ENCODE measurements around the gene SECISBP2L. TPM values are rescaled to one million over a fixed set of nuclear protein-coding genes. Genes with fewer than 3 reads are reported as not detected.
A peak's percentile ranks its signal among the peaks of the same experiment; 100 is the strongest.

Gene SECISBP2L
- total and polyA plus RNA-seq, 10 of the 15 experiments (the other 5 are each of a cell fraction or from before 2014, with no cell fraction given) = 1.4 to 24.2 (median 10.4) TPM

GRCh38 chr15:48992545-48992944, 53.7 kb downstream of the SECISBP2L start:
- POLR2A ChIA-PET = interaction anchor here (0.6 kb wide), 1 partner anchor 131 kb away, joined by 4 read pairs; no protein-coding TSS in a partner anchor
- in situ Hi-C loops (cut with MboI) = no loop called here
- Histone ChIP-seq H3K4me1 (ENCODE audit: control insufficient read depth, insufficient read depth, low read length) (peaks cover 3% of the 10 kb centered on the region; the same call in 1 of the 2 replicates), H3K9me3 (replicated peaks; ENCODE audit: control insufficient read depth, insufficient read depth, low read length) (no peaks in the 10 kb centered on the region), H3K4me2 (ENCODE audit: control insufficient read depth, insufficient read depth) (no peak overlapping the region), H3K27ac (ENCODE audit: control insufficient read depth, insufficient read depth) (no peak overlapping the region), H3K36me3 (ENCODE audit: control insufficient read depth in 2 of 2, insufficient read depth in 2 of 2, low read length in 1 of 2) (peaks cover 3 to 7% of the 10 kb centered on the region in 2 experiments; a peak in 3 of 4 replicates), H3K79me2 (ENCODE audit: control insufficient read depth, insufficient read depth, low read length) (no peaks in the 10 kb centered on the region), H3K27me3 (replicated peaks in 1 of 2; ENCODE audit: control insufficient read depth in 2 of 2, insufficient read depth in 2 of 2, low read length in 1 of 2) (no peaks in the 10 kb centered on the region), H2AFZ (ENCODE audit: control insufficient read depth, low read depth, low read length) (no peak overlapping the region), H3K9ac (ENCODE audit: control insufficient read depth, insufficient read depth, low read length) (no peak overlapping the region), H4K20me1 (ENCODE audit: control insufficient read depth, insufficient read depth) (no peaks in the 10 kb centered on the region), H3K4me3 (no peak overlapping the region)
- FAIRE-seq (peak; percentile 75), ATAC-seq (peak; percentile 99), DNase-seq (ENCODE audit: low read depth, low spot score) (peak; percentile 17)
- RAD21 ChIA-PET (ENCODE audit: unreplicated experiment) = interaction anchor here (1.3 to 2.0 kb wide), 2 partner anchors 17 to 47 kb away, joined by 3 to 13 read pairs; no protein-coding TSS in a partner anchor
- SMC1A ChIA-PET (ENCODE audit: uncharacterized antibody, unreplicated experiment) = interaction anchor here (1.0 to 3.0 kb wide), 5 partner anchors 14 to 114 kb away, joined by 3 to 20 read pairs (median 4); partner anchors contain the start of gene EID1
- CTCF ChIA-PET = interaction anchor here (1.0 to 2.4 kb wide), 4 partner anchors 14 to 131 kb away, joined by 3 to 13 read pairs (median 3); no protein-coding TSS in a partner anchor
- no TSS peak for BruUV-seq (replicated peaks)
- intact Hi-C loops (cut with micrococcal nuclease; ENCODE audit: unreplicated experiment) = no loop called here
- 88% methylated on average over 1 of the region's 1 CpG for WGBS (ENCODE audit: insufficient coverage, insufficient replicate concordance, low lambda C conversion rate, missing lambda C conversion rate)
- TF ChIP-seq IRF4 (IDR thresholded peaks at IDR 0.05; ENCODE audit: low read depth, low read length) (0 out of 2 replicates have a peak, but pooled peaks have one; percentile 62), MTA2 (IDR thresholded peaks at IDR 0.05; ENCODE audit: low read depth) (peak; percentile 42), ZNF384 (IDR thresholded peaks at IDR 0.05; ENCODE audit: borderline replicate concordance, low read depth, low read length) (no peak), IKZF1 (conservative IDR thresholded peaks at IDR 0.05) (peak; percentile 53), JUND (IDR thresholded peaks at IDR 0.05; ENCODE audit: low read depth, low read length) (no peak), RUNX3 (IDR thresholded peaks at IDR 0.05; ENCODE audit: low read length) (peak; percentile 47; the same call in 1 of the 2 replicates), EED (IDR thresholded peaks at IDR 0.05; ENCODE audit: low read depth) (0 out of 2 replicates have a peak, but pooled peaks have one; percentile 21), RAD21 (IDR thresholded peaks at IDR 0.05; ENCODE audit: insufficient read depth, low read depth, low read length) (0 out of 2 replicates have a peak, but pooled peaks have one; percentile 4), SIX5 (IDR thresholded peaks at IDR 0.05; ENCODE audit: low read depth, low read length, severe bottlenecking) (no peak), IKZF2 (IDR thresholded peaks at IDR 0.05) (peak; percentile 43 to 44; a peak in 3 of 4 replicates), ATF7 (IDR thresholded peaks at IDR 0.05; ENCODE audit: low read depth) (0 out of 2 replicates have a peak, but pooled peaks have one; percentile 15), STAT3 (IDR thresholded peaks at IDR 0.05; ENCODE audit: low read depth, low read length) (no peak), YY1 (IDR thresholded peaks at IDR 0.05; ENCODE audit: low read depth, low read length) (peak; percentile 77), WRNIP1 (IDR thresholded peaks at IDR 0.05; ENCODE audit: borderline replicate concordance, low read depth, low read length) (no peak), SPI1 (IDR thresholded peaks at IDR 0.05; ENCODE audit: borderline replicate concordance, insufficient read depth, low read depth, low read length) (peak; percentile 99)

Data from GM12878 (cell line).